ENCODE data around the gene B3GAT2.
"Not testable (repeated sequence)": the region's sequence is repeated elsewhere in the genome, so short reads cannot be mapped to it uniquely, and the experiment has no call there.

Gene B3GAT2

GRCh38 chr6:70956451-70957283 lies at the start of gene B3GAT2:
B3GAT2 (minus strand) TSS chr6:70957060; CDS start chr6:70956429, 631 bp downstream.
- peak within 1 kb of the TSS; percentile 48 for H3K4me3 ChIP-seq (ENCODE audit: low read depth, low read length)

GRCh38 chr6:70998148-70998547 lies 41.3 kb upstream of the B3GAT2 start:
- no peak overlapping the region for H3K4me3 ChIP-seq (ENCODE audit: low read depth, low read length)

GRCh38 chr6:70997379-70997778 lies 40.5 kb upstream of the B3GAT2 start:
- no peak overlapping the region for H3K4me3 ChIP-seq (ENCODE audit: low read depth, low read length)

GRCh38 chr6:70996106-70996505 lies 39.2 kb upstream of the B3GAT2 start:
- no peak overlapping the region for H3K4me3 ChIP-seq (ENCODE audit: low read depth, low read length)

DNA sequence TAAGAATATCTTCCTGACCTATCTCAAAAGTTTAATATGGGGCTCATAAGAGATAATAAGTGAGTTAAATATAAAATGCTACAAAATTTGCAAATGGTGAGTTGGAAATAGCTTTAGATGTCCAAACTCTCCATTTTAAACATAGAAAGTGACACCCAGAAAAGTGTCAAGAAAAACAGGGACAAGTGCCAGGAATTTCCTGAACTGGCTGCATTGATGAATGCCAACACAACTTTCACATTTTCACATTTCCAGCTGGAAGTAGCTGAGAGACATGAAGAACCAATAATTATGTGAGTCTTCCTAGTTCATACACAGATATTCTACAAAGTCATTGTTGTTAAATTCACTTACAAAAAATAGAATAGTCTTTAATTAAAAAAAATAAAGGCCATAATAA lies 38.6 kb upstream of the B3GAT2 start:
- no peak overlapping the region for H3K4me3 ChIP-seq (ENCODE audit: low read depth, low read length)

DNA sequence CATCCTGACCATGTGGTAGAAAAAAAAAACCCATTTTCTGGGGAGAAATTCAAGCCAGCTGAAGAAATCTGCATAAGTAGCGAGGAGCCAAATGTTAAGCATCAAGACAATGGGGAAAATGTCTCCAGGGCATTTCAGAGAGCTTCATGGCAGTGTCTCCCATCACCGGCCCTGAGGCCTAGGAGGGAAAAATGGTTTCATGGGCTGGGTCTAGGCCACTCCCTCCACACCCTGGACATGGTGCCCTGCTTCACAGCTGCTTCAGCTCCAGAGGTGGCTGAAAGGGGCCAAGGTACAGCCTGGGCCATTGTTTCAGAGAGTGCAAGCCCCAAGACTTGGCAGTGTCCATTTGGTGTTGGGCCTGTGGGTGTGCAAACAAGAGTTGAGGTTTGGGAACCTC lies 34.4 kb upstream of the B3GAT2 start:
- H3K4me3 ChIP-seq (ENCODE audit: low read depth, low read length) = no peak overlapping the region

GRCh38 chr6:70985156-70985555 lies 28.3 kb upstream of the B3GAT2 start:
- H3K4me3 ChIP-seq (ENCODE audit: low read depth, low read length) = no peak overlapping the region

- no peak overlapping the region for H3K4me3 ChIP-seq (ENCODE audit: low read depth, low read length)
These were observed 25.9 kb upstream of the B3GAT2 start for GRCh38 chr6:70982747-70983146.

GRCh38 chr6:70980727-70981126 lies 23.9 kb upstream of the B3GAT2 start:
- H3K4me3 ChIP-seq (ENCODE audit: low read depth, low read length) = no peak overlapping the region

- H3K4me3 ChIP-seq (ENCODE audit: low read depth, low read length) = no peak overlapping the region
These were observed 16.7 kb upstream of the B3GAT2 start for GRCh38 chr6:70973604-70974003.

DNA sequence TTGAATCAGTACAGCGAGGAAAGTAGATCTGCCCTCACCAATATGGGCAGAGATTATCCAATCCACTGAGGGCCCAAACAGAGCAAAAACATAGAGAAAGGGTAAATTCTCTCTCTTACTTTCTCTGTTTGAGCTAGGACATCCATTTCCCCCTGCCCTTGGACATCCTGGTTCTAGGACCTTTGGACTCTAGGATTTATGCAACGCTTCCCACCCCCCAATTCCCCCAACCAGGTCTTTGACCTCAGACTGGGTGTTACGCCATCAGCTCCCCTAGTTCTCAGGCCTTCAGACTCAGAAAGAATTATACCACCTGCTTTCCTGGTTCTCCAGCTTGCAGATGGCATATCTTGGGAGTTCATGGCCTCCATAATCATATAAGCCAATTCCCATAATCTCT lies 10.2 kb upstream of the B3GAT2 start:
- no peak overlapping the region for H3K4me3 ChIP-seq (ENCODE audit: low read depth, low read length)

- H3K4me3 ChIP-seq (ENCODE audit: low read depth, low read length) = peak overlapping the region; percentile 48
These were observed 391 bp upstream of the B3GAT2 start for GRCh38 chr6:70957284-70957617.

- peak overlapping the region; percentile 48 for H3K4me3 ChIP-seq (ENCODE audit: low read depth, low read length)
These were observed 739 bp downstream of the B3GAT2 start for GRCh38 chr6:70956191-70956450.

GRCh38 chr6:70955441-70956190 lies 1.2 kb downstream of the B3GAT2 start:
- H3K4me3 ChIP-seq (ENCODE audit: low read depth, low read length) = peak overlapping the region; percentile 48

DNA sequence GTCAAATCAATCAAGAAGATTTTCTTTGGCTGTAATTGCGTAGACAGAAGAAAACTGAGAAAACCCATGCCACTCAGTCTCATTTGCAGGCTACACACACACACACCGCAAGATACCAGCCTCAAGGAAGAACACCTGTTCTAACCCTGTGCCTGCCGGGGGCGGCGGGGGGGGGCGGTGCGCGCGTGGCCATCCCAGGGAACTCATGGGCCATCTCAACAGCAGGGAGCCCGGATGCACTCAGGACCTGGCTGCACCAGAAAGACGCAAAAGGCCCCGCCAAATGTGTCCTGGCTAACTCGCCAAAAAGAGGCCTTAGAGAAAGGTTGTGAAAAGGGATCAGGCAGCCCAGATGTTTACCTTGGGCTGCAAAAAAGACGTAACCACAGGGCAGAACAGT lies 2.1 kb downstream of the B3GAT2 start:
- no peak overlapping the region for H3K4me3 ChIP-seq (ENCODE audit: low read depth, low read length)

GRCh38 chr6:70954176-70954575 lies 2.7 kb downstream of the B3GAT2 start:
- H3K4me3 ChIP-seq (ENCODE audit: low read depth, low read length) = no peak overlapping the region

- no peak overlapping the region for H3K4me3 ChIP-seq (ENCODE audit: low read depth, low read length)
These were observed 4.2 kb downstream of the B3GAT2 start for GRCh38 chr6:70952608-70953165.

- H3K4me3 ChIP-seq (ENCODE audit: low read depth, low read length) = not testable (repeated sequence)
These were observed 12.5 kb downstream of the B3GAT2 start for GRCh38 chr6:70944321-70944720.

GRCh38 chr6:70933853-70934252 lies 23.0 kb downstream of the B3GAT2 start:
- no peak overlapping the region for H3K4me3 ChIP-seq (ENCODE audit: low read depth, low read length)

GRCh38 chr6:70905742-70906141 lies 51.1 kb downstream of the B3GAT2 start:
- no peak overlapping the region for H3K4me3 ChIP-seq (ENCODE audit: low read depth, low read length)

GRCh38 chr6:70903665-70904452 lies 53.0 kb downstream of the B3GAT2 start:
- no peak overlapping the region for H3K4me3 ChIP-seq (ENCODE audit: low read depth, low read length)

Data from iPS-11a (cell line).